ENCODE measurements around the gene DCC. TPM values are rescaled to one million over a fixed set of nuclear protein-coding genes. Genes with fewer than 3 reads are reported as not detected.

DCC gene
- total RNA-seq, 1 experiment from 2014 or later, result not detected

- POLR2A ChIA-PET, result no interaction called here
Observed at GRCh38 chr18:53527365-53527764, 1187.4 kb downstream of the DCC start.

More at GRCh38 chr18:53527365-53527764, 1187.4 kb downstream of the DCC start:
- ChIA-PET RAD21 (ENCODE audit: low non-redundant PET in 1 of 2, low total read pairs in 2 of 2, uncharacterized antibody in 2 of 2, unreplicated experiment in 2 of 2) (no interaction called here), CTCF (no interaction called here)
- H2AFZ ChIP-seq (ENCODE audit: low read depth, low read length, poor library complexity, severe bottlenecking), result no peak overlapping the region
- no peaks in the 10 kb centered on the region for H4K20me1 ChIP-seq (ENCODE audit: insufficient read depth)
- H3K4me1 ChIP-seq (ENCODE audit: control insufficient read depth in 1 of 2, insufficient read depth in 2 of 2, low read length in 2 of 2), result no peaks in the 10 kb centered on the region
- no peaks in the 10 kb centered on the region for H3K9me2 ChIP-seq (ENCODE audit: insufficient read depth)
- intact Hi-C loops (cut with micrococcal nuclease), result no loop called here
- DNase-seq (ENCODE audit: low read depth, low spot score) (no peak), ATAC-seq (no peak)
- no peak overlapping the region for H3K9ac ChIP-seq (ENCODE audit: low read length)
- peaks cover 9 to 11% of the 10 kb centered on the region in 2 experiments; a peak in 2 of 4 replicates for H3K9me3 ChIP-seq (ENCODE audit: control insufficient read depth in 1 of 2, insufficient read depth in 1 of 2, low read depth in 1 of 2, low read length in 2 of 2)
- no peak overlapping the region for H3K27ac ChIP-seq (ENCODE audit: low read depth, low read length)
- H3K36me3 ChIP-seq (ENCODE audit: control insufficient read depth in 1 of 2, insufficient read depth in 2 of 2, low read length in 2 of 2), result no peaks in the 10 kb centered on the region
- no peak overlapping the region for H3K4me2 ChIP-seq (ENCODE audit: low read length)
- H3K79me2 ChIP-seq (ENCODE audit: insufficient read depth, low read length), result no peaks in the 10 kb centered on the region
- no TSS peak for BruUV-seq (replicated peaks)
- no peaks in the 10 kb centered on the region for H3K27me3 ChIP-seq (ENCODE audit: insufficient read depth, low read length)
- TF ChIP-seq, protein P1, sequence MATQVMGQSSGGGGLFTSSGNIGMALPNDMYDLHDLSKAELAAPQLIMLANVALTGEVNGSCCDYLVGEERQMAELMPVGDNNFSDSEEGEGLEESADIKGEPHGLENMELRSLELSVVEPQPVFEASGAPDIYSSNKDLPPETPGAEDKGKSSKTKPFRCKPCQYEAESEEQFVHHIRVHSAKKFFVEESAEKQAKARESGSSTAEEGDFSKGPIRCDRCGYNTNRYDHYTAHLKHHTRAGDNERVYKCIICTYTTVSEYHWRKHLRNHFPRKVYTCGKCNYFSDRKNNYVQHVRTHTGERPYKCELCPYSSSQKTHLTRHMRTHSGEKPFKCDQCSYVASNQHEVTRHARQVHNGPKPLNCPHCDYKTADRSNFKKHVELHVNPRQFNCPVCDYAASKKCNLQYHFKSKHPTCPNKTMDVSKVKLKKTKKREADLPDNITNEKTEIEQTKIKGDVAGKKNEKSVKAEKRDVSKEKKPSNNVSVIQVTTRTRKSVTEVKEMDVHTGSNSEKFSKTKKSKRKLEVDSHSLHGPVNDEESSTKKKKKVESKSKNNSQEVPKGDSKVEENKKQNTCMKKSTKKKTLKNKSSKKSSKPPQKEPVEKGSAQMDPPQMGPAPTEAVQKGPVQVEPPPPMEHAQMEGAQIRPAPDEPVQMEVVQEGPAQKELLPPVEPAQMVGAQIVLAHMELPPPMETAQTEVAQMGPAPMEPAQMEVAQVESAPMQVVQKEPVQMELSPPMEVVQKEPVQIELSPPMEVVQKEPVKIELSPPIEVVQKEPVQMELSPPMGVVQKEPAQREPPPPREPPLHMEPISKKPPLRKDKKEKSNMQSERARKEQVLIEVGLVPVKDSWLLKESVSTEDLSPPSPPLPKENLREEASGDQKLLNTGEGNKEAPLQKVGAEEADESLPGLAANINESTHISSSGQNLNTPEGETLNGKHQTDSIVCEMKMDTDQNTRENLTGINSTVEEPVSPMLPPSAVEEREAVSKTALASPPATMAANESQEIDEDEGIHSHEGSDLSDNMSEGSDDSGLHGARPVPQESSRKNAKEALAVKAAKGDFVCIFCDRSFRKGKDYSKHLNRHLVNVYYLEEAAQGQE (IDR thresholded peaks at IDR 0.05; ENCODE audit: low read depth), result no peak
- TF ChIP-seq SP1 (IDR thresholded peaks at IDR 0.05; ENCODE audit: low read depth), result no peak
- TF ChIP-seq MAX (IDR thresholded peaks at IDR 0.05), result no peak
- no peak for TF ChIP-seq SRF (IDR thresholded peaks at IDR 0.05; ENCODE audit: low read depth)
- no peak for TF ChIP-seq ELF1 (IDR thresholded peaks at IDR 0.05; ENCODE audit: borderline replicate concordance, low read depth)
- TF ChIP-seq, protein P2, sequence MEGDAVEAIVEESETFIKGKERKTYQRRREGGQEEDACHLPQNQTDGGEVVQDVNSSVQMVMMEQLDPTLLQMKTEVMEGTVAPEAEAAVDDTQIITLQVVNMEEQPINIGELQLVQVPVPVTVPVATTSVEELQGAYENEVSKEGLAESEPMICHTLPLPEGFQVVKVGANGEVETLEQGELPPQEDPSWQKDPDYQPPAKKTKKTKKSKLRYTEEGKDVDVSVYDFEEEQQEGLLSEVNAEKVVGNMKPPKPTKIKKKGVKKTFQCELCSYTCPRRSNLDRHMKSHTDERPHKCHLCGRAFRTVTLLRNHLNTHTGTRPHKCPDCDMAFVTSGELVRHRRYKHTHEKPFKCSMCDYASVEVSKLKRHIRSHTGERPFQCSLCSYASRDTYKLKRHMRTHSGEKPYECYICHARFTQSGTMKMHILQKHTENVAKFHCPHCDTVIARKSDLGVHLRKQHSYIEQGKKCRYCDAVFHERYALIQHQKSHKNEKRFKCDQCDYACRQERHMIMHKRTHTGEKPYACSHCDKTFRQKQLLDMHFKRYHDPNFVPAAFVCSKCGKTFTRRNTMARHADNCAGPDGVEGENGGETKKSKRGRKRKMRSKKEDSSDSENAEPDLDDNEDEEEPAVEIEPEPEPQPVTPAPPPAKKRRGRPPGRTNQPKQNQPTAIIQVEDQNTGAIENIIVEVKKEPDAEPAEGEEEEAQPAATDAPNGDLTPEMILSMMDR (IDR thresholded peaks at IDR 0.05 in 2 of 3, conservative IDR thresholded peaks at IDR 0.05 in 1 of 3; ENCODE audit: borderline replicate concordance in 1 of 3, insufficient read depth in 1 of 3, low read depth in 2 of 3, low read length in 2 of 3), result no peak
- TF ChIP-seq RAD21 (IDR thresholded peaks at IDR 0.05; ENCODE audit: low read depth), result no peak
- TF ChIP-seq EZH2 (IDR thresholded peaks at IDR 0.05), result no peak
- no peak for TF ChIP-seq EGR1 (IDR thresholded peaks at IDR 0.05; ENCODE audit: low read depth)
- no peak for TF ChIP-seq POLR2AphosphoS5 (IDR thresholded peaks at IDR 0.05; ENCODE audit: low read depth, low read length)
- TF ChIP-seq, protein P3, sequence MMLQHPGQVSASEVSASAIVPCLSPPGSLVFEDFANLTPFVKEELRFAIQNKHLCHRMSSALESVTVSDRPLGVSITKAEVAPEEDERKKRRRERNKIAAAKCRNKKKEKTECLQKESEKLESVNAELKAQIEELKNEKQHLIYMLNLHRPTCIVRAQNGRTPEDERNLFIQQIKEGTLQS (IDR thresholded peaks at IDR 0.05), result no peak
- no peak for TF ChIP-seq JUND (IDR thresholded peaks at IDR 0.05)
- TF ChIP-seq POLR2A (IDR thresholded peaks at IDR 0.05; ENCODE audit: borderline replicate concordance, extremely low read depth, insufficient read depth, insufficient read length), result no peak
- no peak for TF ChIP-seq ZFX (IDR thresholded peaks at IDR 0.05)
- no peak for TF ChIP-seq EZH2phosphoT487 (IDR thresholded peaks at IDR 0.05; ENCODE audit: borderline replicate concordance)
- TF ChIP-seq SIN3A (IDR thresholded peaks at IDR 0.05; ENCODE audit: low read depth), result no peak
- no peak for TF ChIP-seq CEBPB (IDR thresholded peaks at IDR 0.05; ENCODE audit: low read depth)
- no peak for TF ChIP-seq CBX3 (IDR thresholded peaks at IDR 0.05; ENCODE audit: low read depth)
- no peak for TF ChIP-seq ZNF274 (IDR thresholded peaks at IDR 0.05; ENCODE audit: low read depth, low read length)
- no peak overlapping the region for H3K4me3 ChIP-seq (replicated peaks in 1 of 2; ENCODE audit: low read depth in 1 of 2, low read length in 2 of 2)

Measured in HCT116 (cell line).